ENCODE data around the gene FMNL2. TPM values are rescaled to one million over a fixed set of nuclear protein-coding genes. Genes with fewer than 3 reads are reported as not detected.

The FMNL2 gene
- total RNA-seq, 1 experiment from 2014 or later = 46.5 TPM

DNA sequence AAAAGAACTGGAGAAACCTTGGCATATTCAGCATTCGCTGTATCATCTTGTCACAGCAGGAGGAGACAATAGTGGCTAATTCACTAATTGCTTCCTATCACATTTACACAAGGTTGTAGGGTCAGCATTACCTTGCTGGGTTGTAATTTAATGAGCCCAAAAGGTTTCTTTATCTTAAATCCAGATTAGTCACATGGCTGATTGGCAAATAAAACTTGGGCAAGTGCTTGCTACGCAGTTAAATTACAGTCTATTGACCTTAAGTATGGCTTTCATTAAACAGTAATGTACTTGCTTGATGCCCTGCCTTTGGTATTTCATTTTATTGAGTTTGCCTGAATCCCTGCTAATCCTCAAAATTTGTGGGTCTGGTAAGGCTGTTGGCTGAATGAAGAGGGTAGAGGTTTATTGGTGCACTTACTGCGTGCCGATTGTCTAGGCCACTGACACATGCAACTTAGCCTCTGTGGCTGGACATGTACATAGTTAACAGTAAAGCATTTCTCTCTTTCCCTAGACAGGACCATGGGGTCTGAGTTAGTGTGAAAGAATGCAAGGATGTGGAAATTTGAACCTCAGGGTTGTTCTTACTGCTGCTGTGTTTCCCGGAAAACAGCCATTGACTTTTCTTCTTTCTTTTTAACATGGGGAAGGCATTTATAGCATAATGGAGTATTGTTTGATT, 34.3 kb downstream of the FMNL2 start:
- H3K27ac Mint-ChIP-seq (ENCODE audit: unreplicated experiment) = no peak overlapping the region
- intact Hi-C loops (cut with micrococcal nuclease; ENCODE audit: unreplicated experiment) = no loop called here
- CTCF ChIA-PET = interaction anchor here (0.5 kb wide), 1 partner anchor 55 kb away, joined by 3 read pairs; no protein-coding TSS in a partner anchor
- no peaks in the 10 kb centered on the region for H3K27me3 Mint-ChIP-seq (ENCODE audit: unreplicated experiment)
- TF ChIP-seq, protein P1, sequence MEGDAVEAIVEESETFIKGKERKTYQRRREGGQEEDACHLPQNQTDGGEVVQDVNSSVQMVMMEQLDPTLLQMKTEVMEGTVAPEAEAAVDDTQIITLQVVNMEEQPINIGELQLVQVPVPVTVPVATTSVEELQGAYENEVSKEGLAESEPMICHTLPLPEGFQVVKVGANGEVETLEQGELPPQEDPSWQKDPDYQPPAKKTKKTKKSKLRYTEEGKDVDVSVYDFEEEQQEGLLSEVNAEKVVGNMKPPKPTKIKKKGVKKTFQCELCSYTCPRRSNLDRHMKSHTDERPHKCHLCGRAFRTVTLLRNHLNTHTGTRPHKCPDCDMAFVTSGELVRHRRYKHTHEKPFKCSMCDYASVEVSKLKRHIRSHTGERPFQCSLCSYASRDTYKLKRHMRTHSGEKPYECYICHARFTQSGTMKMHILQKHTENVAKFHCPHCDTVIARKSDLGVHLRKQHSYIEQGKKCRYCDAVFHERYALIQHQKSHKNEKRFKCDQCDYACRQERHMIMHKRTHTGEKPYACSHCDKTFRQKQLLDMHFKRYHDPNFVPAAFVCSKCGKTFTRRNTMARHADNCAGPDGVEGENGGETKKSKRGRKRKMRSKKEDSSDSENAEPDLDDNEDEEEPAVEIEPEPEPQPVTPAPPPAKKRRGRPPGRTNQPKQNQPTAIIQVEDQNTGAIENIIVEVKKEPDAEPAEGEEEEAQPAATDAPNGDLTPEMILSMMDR (IDR thresholded peaks at IDR 0.05; ENCODE audit: unreplicated experiment) = no peak
- H3K4me3 Mint-ChIP-seq (ENCODE audit: low read depth, unreplicated experiment) = no peak overlapping the region
- peaks cover 10% of the 10 kb centered on the region for H3K4me1 Mint-ChIP-seq (ENCODE audit: low read depth, unreplicated experiment)
- H3K9me3 Mint-ChIP-seq (ENCODE audit: low read depth, unreplicated experiment) = no peaks in the 10 kb centered on the region
- peaks cover 5% of the 10 kb centered on the region for H3K36me3 Mint-ChIP-seq (ENCODE audit: insufficient read depth, unreplicated experiment)
- no TSS peak for BruUV-seq (replicated peaks)
- no peak for DNase-seq

DNA sequence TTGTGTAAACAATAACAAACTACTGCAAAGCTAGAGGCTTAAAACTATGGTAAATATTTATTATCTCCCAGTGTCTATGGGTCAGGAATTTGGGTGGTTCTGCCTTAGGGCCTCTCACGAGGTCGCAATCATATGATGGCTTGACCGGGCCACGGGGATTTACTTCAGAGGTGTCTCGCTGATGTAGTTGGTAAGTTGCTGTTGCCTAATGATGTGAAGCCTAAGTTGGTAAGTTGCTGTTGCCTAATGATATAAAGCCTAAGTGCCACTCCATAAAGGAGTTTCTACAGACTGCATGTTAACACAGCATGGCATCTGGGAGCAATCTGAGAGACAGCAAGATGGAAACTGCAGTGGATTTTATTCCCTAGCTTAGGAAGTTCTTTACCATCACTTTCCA, 35.8 kb downstream of the FMNL2 start:
- Mint-ChIP-seq H3K4me1 (ENCODE audit: low read depth, unreplicated experiment) (peaks cover 10% of the 10 kb centered on the region), H3K9me3 (ENCODE audit: low read depth, unreplicated experiment) (no peaks in the 10 kb centered on the region), H3K27ac (ENCODE audit: unreplicated experiment) (no peak overlapping the region), H3K36me3 (ENCODE audit: insufficient read depth, unreplicated experiment) (peaks cover 5% of the 10 kb centered on the region), H3K4me3 (ENCODE audit: low read depth, unreplicated experiment) (no peak overlapping the region), H3K27me3 (ENCODE audit: unreplicated experiment) (no peaks in the 10 kb centered on the region)
- intact Hi-C loops (cut with micrococcal nuclease; ENCODE audit: unreplicated experiment) = no loop called here
- CTCF ChIA-PET = no interaction called here
- TF ChIP-seq, protein P1 (IDR thresholded peaks at IDR 0.05; ENCODE audit: unreplicated experiment) = no peak
- no TSS peak for BruUV-seq (replicated peaks)
- no peak for DNase-seq

DNA sequence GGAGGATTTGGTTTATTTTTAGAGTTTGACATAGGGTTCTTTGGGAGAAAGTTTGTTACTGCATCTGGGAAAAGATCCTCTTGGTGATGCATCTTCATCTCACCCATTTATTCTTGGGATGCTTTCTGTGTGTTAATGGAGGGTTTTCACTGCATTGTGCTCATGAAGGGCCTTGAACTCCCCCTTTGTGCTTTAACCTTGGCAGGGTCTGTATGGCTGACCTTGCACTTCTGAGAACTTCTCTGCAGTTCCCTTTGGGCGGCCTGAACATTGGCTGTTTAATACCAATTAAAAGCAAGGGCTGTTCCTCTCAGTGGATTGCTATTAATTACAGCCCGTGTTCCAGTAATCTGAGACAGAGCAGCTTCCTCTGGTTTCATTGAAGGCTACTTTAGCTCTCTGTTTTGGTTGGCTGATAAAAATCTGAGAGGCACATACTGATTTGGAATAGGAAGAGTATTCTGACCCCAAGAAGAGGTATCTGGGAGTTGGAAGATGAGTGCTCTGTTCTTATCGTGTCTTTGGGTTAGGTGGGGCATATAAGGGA, 37.5 kb downstream of the FMNL2 start:
- no peak overlapping the region for H3K27ac Mint-ChIP-seq (ENCODE audit: unreplicated experiment)
- no peaks in the 10 kb centered on the region for H3K27me3 Mint-ChIP-seq (ENCODE audit: unreplicated experiment)
- H3K36me3 Mint-ChIP-seq (ENCODE audit: insufficient read depth, unreplicated experiment) = no peaks in the 10 kb centered on the region
- H3K9me3 Mint-ChIP-seq (ENCODE audit: low read depth, unreplicated experiment) = no peaks in the 10 kb centered on the region
- no peak overlapping the region for H3K4me3 Mint-ChIP-seq (ENCODE audit: low read depth, unreplicated experiment)
- peaks cover 24% of the 10 kb centered on the region for H3K4me1 Mint-ChIP-seq (ENCODE audit: low read depth, unreplicated experiment)
- no TSS peak for BruUV-seq (replicated peaks)
- CTCF ChIA-PET = no interaction called here
- DNase-seq = no peak
- TF ChIP-seq, protein P1 (IDR thresholded peaks at IDR 0.05; ENCODE audit: unreplicated experiment) = no peak
- intact Hi-C loops (cut with micrococcal nuclease; ENCODE audit: unreplicated experiment) = no loop called here

DNA sequence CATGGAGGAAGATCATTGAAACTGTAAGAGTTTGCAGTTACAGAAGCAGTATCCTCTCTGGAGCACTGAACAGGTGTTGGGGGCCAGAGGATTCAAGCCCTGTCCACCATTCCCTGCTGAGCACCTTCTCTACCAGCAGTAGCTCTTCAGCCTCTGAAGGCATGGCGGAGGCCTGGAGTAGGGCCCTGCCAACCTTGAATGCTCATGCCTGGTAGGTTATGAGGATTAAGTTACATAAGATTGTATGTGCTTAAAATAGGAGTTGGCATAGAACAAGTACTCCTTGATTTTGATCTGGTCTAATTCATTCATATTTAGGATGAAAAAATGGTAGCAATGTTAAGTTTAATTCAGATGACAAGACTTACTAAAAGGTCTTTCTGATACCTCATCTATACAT, 40.2 kb downstream of the FMNL2 start:
- BruUV-seq (replicated peaks) = no TSS peak
- intact Hi-C loops (cut with micrococcal nuclease; ENCODE audit: unreplicated experiment) = no loop called here
- CTCF ChIA-PET = no interaction called here
- Mint-ChIP-seq H3K27me3 (ENCODE audit: unreplicated experiment) (no peaks in the 10 kb centered on the region), H3K9me3 (ENCODE audit: low read depth, unreplicated experiment) (no peaks in the 10 kb centered on the region), H3K4me1 (ENCODE audit: low read depth, unreplicated experiment) (peaks cover 23% of the 10 kb centered on the region), H3K36me3 (ENCODE audit: insufficient read depth, unreplicated experiment) (no peaks in the 10 kb centered on the region), H3K27ac (ENCODE audit: unreplicated experiment) (no peak overlapping the region), H3K4me3 (ENCODE audit: low read depth, unreplicated experiment) (no peak overlapping the region)
- TF ChIP-seq, protein P1 (IDR thresholded peaks at IDR 0.05; ENCODE audit: unreplicated experiment) = no peak
- no peak for DNase-seq

All from Calu3 (cell line).